H9 (cell line): Measurements from ENCODE around the gene PCCA. TPM values are rescaled to one million over a fixed set of nuclear protein-coding genes. Genes with fewer than 3 reads are reported as not detected.

Source experiments
- DNase-seq: peaks from one replicate; pipeline ENCODE4 v3.0.0-alpha.2; 2017
- H2AFZ ChIP-seq: one replicate; pipeline ENCODE4 v1.6.1; 2013; ENCODE audit warnings: mild to moderate bottlenecking, low read length, control low read depth, moderate library complexity
- H2AK5ac ChIP-seq: 2 replicates; pipeline ENCODE4 v1.6.1; 2013; ENCODE audit warnings: low read length, control low read depth, mixed read lengths; ENCODE audit not compliant: insufficient read length
- H2BK120ac ChIP-seq: one replicate; pipeline ENCODE4 v1.6.1; 2013; ENCODE audit warnings: low read depth, mild to moderate bottlenecking, low read length, control low read depth, inconsistent platforms; ENCODE audit not compliant: poor library complexity, severe bottlenecking
- H2BK12ac ChIP-seq: 2 replicates; pipeline ENCODE4 v1.6.1; 2013; ENCODE audit warnings: low read length, control low read depth, mixed read lengths, low read depth; ENCODE audit not compliant: insufficient read length
- H2BK15ac ChIP-seq: 2 replicates; pipeline ENCODE4 v1.6.1; 2013; ENCODE audit warnings: low read depth, low read length, control low read depth
- H2BK20ac ChIP-seq: one replicate; pipeline ENCODE4 v1.6.1; 2013; ENCODE audit warnings: low read depth, mild to moderate bottlenecking, low read length, control low read depth, inconsistent platforms; ENCODE audit not compliant: poor library complexity, severe bottlenecking
- H2BK5ac ChIP-seq: 2 replicates; pipeline ENCODE4 v1.6.1; 2013; ENCODE audit warnings: low read length, control low read depth, mixed read lengths; ENCODE audit not compliant: insufficient read length
- H3K14ac ChIP-seq: 2 replicates; pipeline ENCODE4 v1.6.1; 2013; ENCODE audit warnings: low read length, control low read depth; ENCODE audit not compliant: insufficient read depth
- H3K18ac ChIP-seq: 2 replicates; pipeline ENCODE4 v1.6.1; 2013; ENCODE audit warnings: low read depth, mild to moderate bottlenecking, mixed read lengths, low read length, control low read depth; ENCODE audit not compliant: insufficient read length
- H3K23ac ChIP-seq: 2 replicates; pipeline ENCODE4 v1.6.1; 2013; ENCODE audit warnings: low read length, control low read depth, mixed read lengths, low read depth; ENCODE audit not compliant: insufficient read length
- H3K23me2 ChIP-seq: 2 replicates; pipeline ENCODE4 v1.6.1; 2013; ENCODE audit warnings: low read depth, mild to moderate bottlenecking, mixed read lengths, low read length, control low read depth; ENCODE audit not compliant: insufficient read length, poor library complexity, severe bottlenecking
- H3K27ac ChIP-seq: 2 replicates; pipeline ENCODE4 v1.5.1; 2013; ENCODE audit warnings: low read length, control low read depth, mixed read lengths, low read depth; ENCODE audit not compliant: insufficient read length
- H3K27me3 ChIP-seq: 2 replicates; pipeline ENCODE4 v1.6.1; 2013; ENCODE audit warnings: low read length, control low read depth, inconsistent platforms; ENCODE audit not compliant: insufficient read depth
- H3K4ac ChIP-seq: 2 replicates; pipeline ENCODE4 v1.6.1; 2013; ENCODE audit warnings: low read depth, mild to moderate bottlenecking, control low read depth, inconsistent platforms, low read length, moderate library complexity
- H3K4me1 ChIP-seq: 2 replicates; pipeline ENCODE4 v1.6.1; 2013; ENCODE audit warnings: low read length, control low read depth, inconsistent platforms; ENCODE audit not compliant: insufficient read depth
- H3K4me2 ChIP-seq: 2 replicates; pipeline ENCODE4 v1.6.1; 2013; ENCODE audit warnings: low read length, control low read depth, mixed read lengths; ENCODE audit not compliant: insufficient read length, insufficient read depth
- H3K56ac ChIP-seq: 2 replicates; pipeline ENCODE4 v1.6.1; 2013; ENCODE audit warnings: low read depth, mild to moderate bottlenecking, mixed read lengths, low read length, control low read depth; ENCODE audit not compliant: insufficient read length
- H3K79me1 ChIP-seq: 2 replicates; pipeline ENCODE4 v1.6.1; 2013; ENCODE audit warnings: low read depth, mild to moderate bottlenecking, moderate library complexity, low read length, control low read depth, inconsistent platforms; ENCODE audit not compliant: insufficient read depth, poor library complexity, severe bottlenecking
- H3K79me2 ChIP-seq: 2 replicates; pipeline ENCODE4 v1.6.1; 2013; ENCODE audit warnings: low read length, control low read depth, inconsistent platforms; ENCODE audit not compliant: insufficient read depth
- H3K9ac ChIP-seq: 2 replicates; pipeline ENCODE4 v1.6.1; 2013; ENCODE audit warnings: low read length, control low read depth, mixed read lengths; ENCODE audit not compliant: insufficient read length; ENCODE audit errors: extremely low read depth
- H3K9me3 ChIP-seq: one replicate; pipeline ENCODE4 v1.6.1; 2013; ENCODE audit warnings: low read depth, low read length, inconsistent platforms; ENCODE audit not compliant: control insufficient read depth
- H3T11ph ChIP-seq: one replicate; pipeline ENCODE4 v1.6.1; 2013; ENCODE audit warnings: mild to moderate bottlenecking, low read length, control low read depth, inconsistent platforms
- H4K20me1 ChIP-seq: one replicate; pipeline ENCODE4 v1.6.1; 2013; ENCODE audit not compliant: control insufficient read depth, insufficient read length, insufficient read depth
- H4K5ac ChIP-seq: 2 replicates; pipeline ENCODE4 v1.6.1; 2013; ENCODE audit warnings: low read depth, mild to moderate bottlenecking, mixed read lengths, low read length, control low read depth; ENCODE audit not compliant: insufficient read length
- H4K8ac ChIP-seq: replicated peaks from 2 replicates; pipeline ENCODE4 v1.6.1; 2013; ENCODE audit warnings: low read length, control low read depth, mixed read lengths, low read depth; ENCODE audit not compliant: insufficient read length
- H4K91ac ChIP-seq: 2 replicates; pipeline ENCODE4 v1.6.1; 2013; ENCODE audit warnings: low read depth, mild to moderate bottlenecking, moderate library complexity, mixed read lengths, low read length, control low read depth; ENCODE audit not compliant: insufficient read length
- H3K27ac Mint-ChIP-seq, 3 experiments: 2 replicates in 2 of 3; 3 replicates in 1 of 3; pipeline ENCODE4 v1.8.0; 2020 to 2021; ENCODE audit warnings: mixed read lengths in 3 of 3, mild to moderate bottlenecking in 1 of 3, moderate library complexity in 1 of 3
- H3K27me3 Mint-ChIP-seq: 2 replicates; pipeline ENCODE4 v1.8.0; 2021; ENCODE audit warnings: low read depth, mild to moderate bottlenecking, moderate library complexity, mixed read lengths
- H3K36me3 Mint-ChIP-seq, 3 experiments: 2 replicates in 2 of 3; 3 replicates in 1 of 3; pipeline ENCODE4 v1.8.0; 2020 to 2021; ENCODE audit warnings: low read depth in 3 of 3, mixed read lengths in 3 of 3; ENCODE audit not compliant: insufficient read depth in 1 of 3
- H3K4me1 Mint-ChIP-seq, 2 experiments: 2 replicates each; pipeline ENCODE4 v1.8.0; 2020; ENCODE audit warnings: mixed read lengths in 2 of 2
- H3K4me3 Mint-ChIP-seq, 2 experiments: 2 replicates in 1 of 2; 3 replicates in 1 of 2; pipeline ENCODE4 v1.8.0; 2020 to 2021; ENCODE audit warnings: mild to moderate bottlenecking in 2 of 2, mixed read lengths in 2 of 2, moderate library complexity in 1 of 2
- H3K9me3 Mint-ChIP-seq, 2 experiments: 2 replicates in 1 of 2; 3 replicates in 1 of 2; pipeline ENCODE4 v1.8.0; 2020; ENCODE audit warnings: mild to moderate bottlenecking in 2 of 2, mixed read lengths in 2 of 2, moderate library complexity in 1 of 2
- CTCF ChIP-seq: fragments of 200-600 bp; sonication (generic); conservative IDR thresholded peaks from 3 replicates; pipeline ENCODE4 v1.8.0; 2021; ENCODE audit warnings: antibody characterized with exemption, mild to moderate bottlenecking
- WGBS: extraction: QIAGEN DNeasy Blood & Tissue Kit; methylation state at CpG from one replicate; pipeline ENCODE4 v1.1.7; 2013; ENCODE audit warnings: missing lambda C conversion rate, low lambda C conversion rate, mixed read lengths; ENCODE audit not compliant: insufficient read length; ENCODE audit errors: extremely low coverage; 5-methylcytosine and 5-hydroxymethylcytosine counted together
- total RNA-seq: library from RNA; stranded (reverse); gene quantifications from 2 replicates; pipeline ENCODE4 v1.2.1, GENCODE V29; 2021

Gene PCCA
- total RNA-seq, 1 experiment from 2014 or later: 56.5 TPM

- Histone ChIP-seq H3K56ac (no peak overlapping the region), H3K9ac (no peak overlapping the region), H3K23ac (no peak overlapping the region), H3K27me3 (no peaks in the 10 kb centered on the region), H4K8ac (no peak overlapping the region), H2BK20ac (no peak overlapping the region), H3K27ac (no peak overlapping the region), H3K4me1 (peaks cover 7% of the 10 kb centered on the region), H2BK5ac (no peak overlapping the region), H3K4me2 (no peak overlapping the region), H4K91ac (no peak overlapping the region), H4K20me1 (no peaks in the 10 kb centered on the region), H3K4ac (no peak overlapping the region), H2BK12ac (no peak overlapping the region), H2AFZ (no peak overlapping the region), H3K9me3 (no peaks in the 10 kb centered on the region), H4K5ac (no peak overlapping the region), H3T11ph (no peak overlapping the region), H2AK5ac (no peak overlapping the region), H2BK15ac (no peak overlapping the region), H3K23me2 (no peaks in the 10 kb centered on the region), H3K18ac (no peak overlapping the region), H3K79me1 (no peaks in the 10 kb centered on the region), H3K14ac (no peak overlapping the region), H3K79me2 (no peaks in the 10 kb centered on the region), H2BK120ac (no peak overlapping the region)
- WGBS: no CpG with 5 or more reads among the region's 1 CpG
- Mint-ChIP-seq H3K27ac (peak overlapping the region in 2 of 3 experiments; percentile 4 to 61; a peak in 2 of 7 replicates), H3K9me3 (no peaks in the 10 kb centered on the region), H3K27me3 (no peaks in the 10 kb centered on the region), H3K36me3 (peaks cover 2 to 7% (median 7%) of the 10 kb centered on the region in 3 experiments; a peak in 5 of 7 replicates), H3K4me1 (peaks cover 24 to 25% of the 10 kb centered on the region in 2 experiments), H3K4me3 (no peak overlapping the region; a peak in 1 of 5 replicates)
- DNase-seq: no peak
- no peak for TF ChIP-seq CTCF
These were observed 273.9 kb downstream of the PCCA start for GRCh38 chr13:100362781-100363180.
